Bronchial epithelial cell (primary cell): ENCODE measurements around the gene CLK4. TPM values are rescaled to one million over a fixed set of nuclear protein-coding genes. Genes with fewer than 3 reads are reported as not detected.
A peak's percentile ranks its signal among the peaks of the same experiment; 100 is the strongest.

Experiments used
- DNase-seq: peaks from one replicate; pipeline ENCODE4 v3.0.0-alpha.2; 2010; ENCODE audit warnings: low read depth
- FAIRE-seq: peaks from 2 replicates; lab custom pipeline; 2011; peaks lifted over from hg19 to GRCh38; lab: Jason Lieb, UNC
- H3K27me3 ChIP-seq: 2 replicates; pipeline ENCODE4 v1.5.1; 2011; ENCODE audit warnings: low read length; ENCODE audit not compliant: control insufficient read depth, insufficient read depth
- H3K36me3 ChIP-seq: 2 replicates; pipeline ENCODE4 v1.5.1; 2011; ENCODE audit warnings: low read length; ENCODE audit not compliant: control insufficient read depth, insufficient read depth
- H3K4me3 ChIP-seq: 2 replicates; pipeline ENCODE4 v1.5.1; 2011; ENCODE audit warnings: mild to moderate bottlenecking, low read depth, low read length, control low read depth
- CTCF ChIP-seq: IDR thresholded peaks from 2 replicates; pipeline ENCODE4 v1.5.1; 2011; ENCODE audit warnings: mild to moderate bottlenecking, moderate library complexity, low read length, control low read depth, inconsistent platforms; ENCODE audit not compliant: insufficient read depth, severe bottlenecking
- total RNA-seq: library from RNA; depleted of rRNA; stranded (reverse); fragments of >200 nt; gene quantifications from 2 replicates; pipeline ENCODE4 v1.2.1, GENCODE V29; 2014

Gene CLK4
- total RNA-seq, 1 donor from 2014 or later: 17.4 TPM

- no peaks in the 10 kb centered on the region for H3K27me3 ChIP-seq
- DNase-seq: no peak
- TF ChIP-seq CTCF: no peak
- no peaks in the 10 kb centered on the region for H3K36me3 ChIP-seq
- no peak overlapping the region for H3K4me3 ChIP-seq
- no peak for FAIRE-seq
These were observed 35.7 kb upstream of the CLK4 start for GRCh38 chr5:178662541-178662860.

GRCh38 chr5:178661836-178662540, 35.1 kb upstream of the CLK4 start:
- DNase-seq: no peak
- H3K4me3 ChIP-seq: no peak overlapping the region
- TF ChIP-seq CTCF: no peak
- no peaks in the 10 kb centered on the region for H3K36me3 ChIP-seq
- FAIRE-seq: no peak
- no peaks in the 10 kb centered on the region for H3K27me3 ChIP-seq

GRCh38 chr5:178651046-178651810, 24.4 kb upstream of the CLK4 start:
- no peak overlapping the region for H3K4me3 ChIP-seq
- DNase-seq: peak; percentile 74
- no peaks in the 10 kb centered on the region for H3K36me3 ChIP-seq
- H3K27me3 ChIP-seq: no peaks in the 10 kb centered on the region
- FAIRE-seq: no peak
- TF ChIP-seq CTCF: no peak

GRCh38 chr5:178650214-178650613, 23.4 kb upstream of the CLK4 start:
- FAIRE-seq (no peak), DNase-seq (no peak)
- Histone ChIP-seq H3K27me3 (no peaks in the 10 kb centered on the region), H3K4me3 (no peak overlapping the region), H3K36me3 (no peaks in the 10 kb centered on the region)
- no peak for TF ChIP-seq CTCF

- no peaks in the 10 kb centered on the region for H3K36me3 ChIP-seq
- H3K27me3 ChIP-seq: no peaks in the 10 kb centered on the region
- H3K4me3 ChIP-seq: no peak overlapping the region
- TF ChIP-seq CTCF: no peak
- FAIRE-seq (no peak), DNase-seq (no peak)
These were observed 22.7 kb upstream of the CLK4 start for GRCh38 chr5:178649580-178649979.
